ENCODE data around the gene AIM2. TPM values are rescaled to one million over a fixed set of nuclear protein-coding genes. Genes with fewer than 3 reads are reported as not detected.

AIM2 gene
- total and polyA plus RNA-seq, 10 of the 15 experiments (the other 5 are each of a cell fraction or from before 2014, with no cell fraction given) = 7.9 to 35.7 (median 12.8) TPM

GRCh38 chr1:159015440-159015909, 61.1 kb downstream of the AIM2 start (continued):
- TF ChIP-seq PRDM15 (CRISPR knock-in tag; IDR thresholded peaks at IDR 0.05) = no peak
- TF ChIP-seq HDAC2 (IDR thresholded peaks at IDR 0.05) = no peak
- no peak for TF ChIP-seq BCL11A (IDR thresholded peaks at IDR 0.05; ENCODE audit: low read depth, low read length)
- no peak for TF ChIP-seq KLF5 (IDR thresholded peaks at IDR 0.05; ENCODE audit: partially characterized antibody)
- TF ChIP-seq ASH2L (IDR thresholded peaks at IDR 0.05; ENCODE audit: borderline replicate concordance, low read depth) = no peak
- TF ChIP-seq NKRF (conservative IDR thresholded peaks at IDR 0.05) = peak; percentile 55
- no peak for TF ChIP-seq E2F8 (IDR thresholded peaks at IDR 0.05; ENCODE audit: low read depth, partially characterized antibody)
- no peak for TF ChIP-seq WRNIP1 (IDR thresholded peaks at IDR 0.05; ENCODE audit: borderline replicate concordance, low read depth, low read length)
- no peak for TF ChIP-seq SREBF2 (IDR thresholded peaks at IDR 0.05; ENCODE audit: low read length)
- peak; percentile 64; the same call in 1 of the 3 replicates for TF ChIP-seq POU2F2 (IDR thresholded peaks at IDR 0.05; ENCODE audit: borderline replicate concordance, low read depth, low read length)
- peak; percentile 90 for TF ChIP-seq POLR2AphosphoS5 (IDR thresholded peaks at IDR 0.05; ENCODE audit: low read length)
- no peak for TF ChIP-seq RB1 (IDR thresholded peaks at IDR 0.05; ENCODE audit: borderline replicate concordance)
- TF ChIP-seq ESRRA (IDR thresholded peaks at IDR 0.05; ENCODE audit: low read length) = no peak
- no peak for TF ChIP-seq CUX1 (IDR thresholded peaks at IDR 0.05; ENCODE audit: insufficient replicate concordance, low read depth, low read length)
- TF ChIP-seq ZNF217 (IDR thresholded peaks at IDR 0.05) = no peak

Measured in GM12878 (cell line).